HepG2 (cell line): ENCODE measurements around the gene RAP1GAP2. TPM values are rescaled to one million over a fixed set of nuclear protein-coding genes. Genes with fewer than 3 reads are reported as not detected.

Source experiments
- ATAC-seq: fragments of 200-7000 bp; cut with Tn5 transposase; 3 replicates; pipeline ENCODE4 v1.9.1; 2020; ENCODE audit warnings: mild to moderate bottlenecking, moderate library complexity
- BruUV-seq: library from RNA; stranded (reverse); fragments of 400-500 nt; replicated peaks from 2 replicates; lab custom pipeline; 2021; lab: Mats Ljungman, UMichigan
- CTCF ChIA-PET: fragments of 300-600 bp; formaldehyde crosslinking; extraction: SDS; loops from one replicate; lab custom pipeline; 2021; ENCODE audit warnings: low total read pairs, inconsistent platforms, low intra/inter-chr PET ratio; lab: Yijun Ruan, JAX
- POLR2A ChIA-PET: fragments of 350-600 bp; sonication (Branson Sonifier 250); formaldehyde crosslinking; loops from one replicate; lab custom pipeline; 2020; ENCODE audit warnings: antibody characterized with exemption, inconsistent platforms; lab: Yijun Ruan, JAX
- DNase-seq: peaks from one replicate; pipeline ENCODE4 v3.0.0-alpha.2; 2015; ENCODE audit warnings: low spot score
- FAIRE-seq: peaks from 3 replicates; lab custom pipeline; 2011; peaks lifted over from hg19 to GRCh38; lab: Jason Lieb, UNC
- H2AFZ ChIP-seq: one replicate; pipeline ENCODE4 v1.6.1; 2011; ENCODE audit warnings: low read length, inconsistent platforms
- H3K27ac ChIP-seq: fragments of 300-600 bp; 3 replicates; pipeline ENCODE4 v1.8.0; 2011; ENCODE audit warnings: mixed run types, mild to moderate bottlenecking, mixed read lengths, low read length, inconsistent platforms; ENCODE audit not compliant: insufficient read depth; ENCODE audit errors: extremely low read length
- H3K27me3 ChIP-seq, 2 experiments: fragments of 200-600 bp in 1 of 2; 2 replicates in 1 of 2; 3 replicates in 1 of 2; pipeline versions ENCODE4 v1.6.0 to v1.8.0; 2011; ENCODE audit warnings: low read length in 2 of 2, mild to moderate bottlenecking in 2 of 2, moderate library complexity in 2 of 2, inconsistent platforms in 1 of 2; ENCODE audit not compliant: insufficient read depth in 2 of 2, control insufficient read depth in 1 of 2
- H3K36me3 ChIP-seq, 2 experiments: fragments of 200-600 bp in 1 of 2; replicated peaks in 1 of 2; 2 replicates in 1 of 2; 3 replicates in 1 of 2; pipeline versions ENCODE4 v1.5.1 to v1.8.0; 2011; ENCODE audit warnings: low read length in 2 of 2, inconsistent platforms in 1 of 2; ENCODE audit not compliant: insufficient read depth in 2 of 2, control insufficient read depth in 1 of 2
- H3K4me1 ChIP-seq: 2 replicates; pipeline ENCODE4 v1.5.1; 2012; ENCODE audit warnings: low read length, inconsistent platforms; ENCODE audit not compliant: insufficient read depth
- H3K4me2 ChIP-seq: 2 replicates; pipeline ENCODE4 v1.6.0; 2011; ENCODE audit warnings: low read depth, low read length, inconsistent platforms
- H3K4me3 ChIP-seq, 3 experiments: fragments of 200-600 bp in 1 of 3; sonication (generic), shearing (Covaris generic) in 1 of 3; replicated peaks in 1 of 3; 2 replicates each; pipeline ENCODE4 v1.5.1; 2011 to 2016; ENCODE audit warnings: low read length in 3 of 3, inconsistent platforms in 2 of 3, low read depth in 2 of 3, mild to moderate bottlenecking in 2 of 3, control low read depth in 1 of 3, mixed read lengths in 1 of 3; ENCODE audit not compliant: insufficient read depth in 1 of 3
- H3K79me2 ChIP-seq: one replicate; pipeline ENCODE4 v1.6.1; 2011; ENCODE audit warnings: low read length, inconsistent platforms; ENCODE audit not compliant: insufficient read depth
- H3K9ac ChIP-seq: 2 replicates; pipeline ENCODE4 v1.6.0; 2011; ENCODE audit warnings: mild to moderate bottlenecking, low read depth, low read length, inconsistent platforms; ENCODE audit not compliant: insufficient read depth
- H3K9me3 ChIP-seq: 2 replicates; pipeline ENCODE4 v1.5.1; 2012; ENCODE audit warnings: mild to moderate bottlenecking, low read length
- H4K20me1 ChIP-seq: 2 replicates; pipeline ENCODE4 v1.6.0; 2011; ENCODE audit warnings: inconsistent platforms, mild to moderate bottlenecking, low read length, moderate library complexity; ENCODE audit not compliant: insufficient read depth
- AGO1 ChIP-seq: fragments of 200-400 bp; formaldehyde crosslinking; IDR thresholded peaks from 2 replicates; pipeline ENCODE4 v1.6.1; 2017; ENCODE audit warnings: mild to moderate bottlenecking, low read depth, low read length, moderate library complexity; ENCODE audit not compliant: poor library complexity, severe bottlenecking
- KDM2A ChIP-seq: sonication (generic); formaldehyde crosslinking; IDR thresholded peaks from 2 replicates; pipeline ENCODE4 v1.4.0; 2020; ENCODE audit warnings: low read depth, missing genetic modification reagents, borderline replicate concordance
- KDM5B ChIP-seq: sonication (generic); formaldehyde crosslinking; IDR thresholded peaks from 2 replicates; pipeline ENCODE4 v1.4.0; 2020; ENCODE audit warnings: missing genetic modification reagents, mild to moderate bottlenecking, borderline replicate concordance
- LCORL ChIP-seq, 2 experiments: fragments of 450-650 bp in 1 of 2; sonication (generic) in 1 of 2; formaldehyde crosslinking in 1 of 2; IDR thresholded peaks; 2 replicates each; pipeline versions ENCODE4 v1.5.0 to v1.6.1; 2017 to 2020; ENCODE audit warnings: antibody characterized with exemption in 1 of 2, missing genetic modification reagents in 1 of 2
- RARA ChIP-seq: IDR thresholded peaks from 2 replicates; pipeline ENCODE4 v1.6.1; 2016; ENCODE audit warnings: missing genetic modification reagents, missing compliant biosample characterization
- SETDB1 ChIP-seq: sonication (generic); formaldehyde crosslinking; IDR thresholded peaks from 2 replicates; pipeline ENCODE4 v1.5.1; 2020; ENCODE audit warnings: missing genetic modification reagents, mild to moderate bottlenecking, borderline replicate concordance
- ZNF674 ChIP-seq: sonication (generic); formaldehyde crosslinking; IDR thresholded peaks from 2 replicates; pipeline ENCODE4 v1.5.0; 2020; ENCODE audit warnings: low read depth, mild to moderate bottlenecking, missing genetic modification reagents
- WGBS: methylation state at CpG from one replicate; pipeline ENCODE4 v1.1.6; 2017; ENCODE audit warnings: low lambda C conversion rate; 5-methylcytosine and 5-hydroxymethylcytosine counted together
- in situ Hi-C: cut with HindIII; loops from 2 replicates; pipeline ENCODE4 v1.10.0; 2017; ENCODE audit warnings: low pct_unique_long_range_greater_than_20kb; ENCODE audit not compliant: extremely low pct_ligation_motif_present
- intact Hi-C: fragments of 100-400 bp; cut with micrococcal nuclease; formaldehyde crosslinking; loops from one replicate; pipeline ENCODE4 v1.10.0; 2022; ENCODE audit not compliant: unreplicated experiment
- polyA plus RNA-seq, 8 experiments: library from polyadenylated mRNA; depleted of rRNA in 3 of 8; stranded (reverse) in 7 of 8; unstranded in 1 of 8; fragments of >200 nt; fragmentation: Illumina TruSeq in 4 of 8; extraction: Trizol in 4 of 8; gene quantifications; 2 replicates each; pipeline versions ENCODE4 v1.2.1 to v1.2.3, GENCODE V29; 2011 to 2016; ENCODE audit warnings: low read depth in 4 of 8, missing spikeins in 1 of 8, mixed read lengths in 1 of 8; ENCODE audit not compliant: insufficient read depth in 1 of 8
- total RNA-seq, 5 experiments: library from RNA; depleted of rRNA; stranded (reverse); fragments of >200 nt; fragmentation: Illumina TruSeq; extraction: Trizol; gene quantifications; 2 replicates each; pipeline ENCODE4 v1.2.3, GENCODE V29; 2016; ENCODE audit warnings: low read depth in 1 of 5
- TF ChIP-seq, protein P1 (sequence below): sonication (generic); formaldehyde crosslinking; IDR thresholded peaks from 2 replicates; pipeline ENCODE4 v1.4.0; 2020; ENCODE audit warnings: missing genetic modification reagents, borderline replicate concordance
- TF ChIP-seq, protein P2 (sequence below): sonication (generic); formaldehyde crosslinking; IDR thresholded peaks from 2 replicates; pipeline ENCODE4 v1.4.0; 2020; ENCODE audit warnings: missing genetic modification reagents, borderline replicate concordance
- TF ChIP-seq, protein P3 (sequence below): sonication (generic); formaldehyde crosslinking; IDR thresholded peaks from 2 replicates; pipeline ENCODE4 v1.8.0; 2022; ENCODE audit warnings: mild to moderate bottlenecking, missing genetic modification reagents; ENCODE audit not compliant: insufficient replicate concordance
- TF ChIP-seq, protein P4 (sequence below): sonication (generic); formaldehyde crosslinking; IDR thresholded peaks from 2 replicates; pipeline ENCODE4 v1.5.1; 2020; ENCODE audit warnings: mild to moderate bottlenecking, missing genetic modification reagents, moderate library complexity

Gene RAP1GAP2
- total and polyA plus RNA-seq, 2 of the 13 experiments (the other 11 are each of a cell fraction or from before 2014, with no cell fraction given) = 10.9 to 12.0 TPM

DNA sequence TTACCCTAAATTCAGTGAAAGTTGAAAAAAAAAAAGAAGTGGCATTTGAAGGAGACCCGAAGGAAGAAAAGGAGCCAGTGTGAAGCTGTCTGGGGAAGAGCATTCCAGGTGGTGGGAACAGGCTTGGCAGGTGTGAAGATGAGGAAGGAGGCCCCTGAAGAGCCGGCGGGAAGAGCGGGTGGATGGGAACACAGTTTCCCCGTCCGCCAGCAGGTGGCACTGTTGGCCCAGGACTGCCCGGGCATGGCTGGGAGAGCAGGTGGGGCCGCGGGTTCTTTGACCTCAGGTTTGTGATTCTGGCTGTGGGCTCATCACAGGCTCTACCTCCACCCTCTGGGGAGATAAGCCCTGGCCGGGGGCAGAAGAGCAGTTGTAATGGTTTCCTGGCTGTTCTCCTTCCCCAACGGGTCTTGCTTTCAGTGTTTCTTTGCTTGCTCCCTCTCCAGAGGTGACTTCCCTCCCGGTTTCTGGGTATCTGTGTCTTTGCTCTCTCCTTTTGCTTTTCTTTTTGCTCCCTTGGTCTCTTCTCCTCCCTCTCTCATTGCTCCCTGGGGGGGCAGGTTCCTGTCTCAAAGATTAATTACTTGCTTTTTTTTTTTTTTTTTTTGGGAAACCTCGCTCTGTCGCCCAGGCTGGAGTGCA lies 32.3 kb downstream of the RAP1GAP2 start:
- no peaks in the 10 kb centered on the region for H3K79me2 ChIP-seq
- DNase-seq (peak; percentile 52), ATAC-seq (peak; percentile 91), FAIRE-seq (peak; percentile 37)
- ChIA-PET CTCF (interaction anchor here (1.1 to 1.9 kb wide), 5 partner anchors 20 to 185 kb away, joined by 3 to 15 read pairs (median 6); no protein-coding TSS in a partner anchor), POLR2A (no interaction called here)
- no peak overlapping the region for H3K9ac ChIP-seq
- peak overlapping the region; percentile 53; the same call in 1 of the 2 replicates for H3K4me2 ChIP-seq
- H3K4me1 ChIP-seq = peaks cover 18% of the 10 kb centered on the region
- no peaks in the 10 kb centered on the region for H3K9me3 ChIP-seq
- H3K4me3 ChIP-seq = no peak overlapping the region
- in situ Hi-C loops = loop anchor here (5.0 kb wide), 1 partner anchor 189 kb away; no protein-coding TSS in a partner anchor
- 25% methylated on average over 10 of the region's 14 CpGs for WGBS
- H2AFZ ChIP-seq = peak overlapping the region; percentile 42
- intact Hi-C loops = loop anchor here (1.0 kb wide), 2 partner anchors 102 to 185 kb away; no protein-coding TSS in a partner anchor
- no peaks in the 10 kb centered on the region for H4K20me1 ChIP-seq
- H3K27ac ChIP-seq = no peak overlapping the region
- no peaks in the 10 kb centered on the region; a peak in 1 of 5 replicates for H3K36me3 ChIP-seq
- BruUV-seq = no TSS peak
- H3K27me3 ChIP-seq = no peaks in the 10 kb centered on the region
- TF ChIP-seq, protein P1, sequence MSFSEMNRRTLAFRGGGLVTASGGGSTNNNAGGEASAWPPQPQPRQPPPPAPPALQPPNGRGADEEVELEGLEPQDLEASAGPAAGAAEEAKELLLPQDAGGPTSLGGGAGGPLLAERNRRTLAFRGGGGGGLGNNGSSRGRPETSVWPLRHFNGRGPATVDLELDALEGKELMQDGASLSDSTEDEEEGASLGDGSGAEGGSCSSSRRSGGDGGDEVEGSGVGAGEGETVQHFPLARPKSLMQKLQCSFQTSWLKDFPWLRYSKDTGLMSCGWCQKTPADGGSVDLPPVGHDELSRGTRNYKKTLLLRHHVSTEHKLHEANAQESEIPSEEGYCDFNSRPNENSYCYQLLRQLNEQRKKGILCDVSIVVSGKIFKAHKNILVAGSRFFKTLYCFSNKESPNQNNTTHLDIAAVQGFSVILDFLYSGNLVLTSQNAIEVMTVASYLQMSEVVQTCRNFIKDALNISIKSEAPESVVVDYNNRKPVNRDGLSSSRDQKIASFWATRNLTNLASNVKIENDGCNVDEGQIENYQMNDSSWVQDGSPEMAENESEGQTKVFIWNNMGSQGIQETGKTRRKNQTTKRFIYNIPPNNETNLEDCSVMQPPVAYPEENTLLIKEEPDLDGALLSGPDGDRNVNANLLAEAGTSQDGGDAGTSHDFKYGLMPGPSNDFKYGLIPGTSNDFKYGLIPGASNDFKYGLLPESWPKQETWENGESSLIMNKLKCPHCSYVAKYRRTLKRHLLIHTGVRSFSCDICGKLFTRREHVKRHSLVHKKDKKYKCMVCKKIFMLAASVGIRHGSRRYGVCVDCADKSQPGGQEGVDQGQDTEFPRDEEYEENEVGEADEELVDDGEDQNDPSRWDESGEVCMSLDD (CRISPR knock-in tag) = no peak
- TF ChIP-seq ZNF674 = no peak
- peak; percentile 22; the same call in 1 of the 2 replicates for TF ChIP-seq KDM5B
- TF ChIP-seq, protein P2, sequence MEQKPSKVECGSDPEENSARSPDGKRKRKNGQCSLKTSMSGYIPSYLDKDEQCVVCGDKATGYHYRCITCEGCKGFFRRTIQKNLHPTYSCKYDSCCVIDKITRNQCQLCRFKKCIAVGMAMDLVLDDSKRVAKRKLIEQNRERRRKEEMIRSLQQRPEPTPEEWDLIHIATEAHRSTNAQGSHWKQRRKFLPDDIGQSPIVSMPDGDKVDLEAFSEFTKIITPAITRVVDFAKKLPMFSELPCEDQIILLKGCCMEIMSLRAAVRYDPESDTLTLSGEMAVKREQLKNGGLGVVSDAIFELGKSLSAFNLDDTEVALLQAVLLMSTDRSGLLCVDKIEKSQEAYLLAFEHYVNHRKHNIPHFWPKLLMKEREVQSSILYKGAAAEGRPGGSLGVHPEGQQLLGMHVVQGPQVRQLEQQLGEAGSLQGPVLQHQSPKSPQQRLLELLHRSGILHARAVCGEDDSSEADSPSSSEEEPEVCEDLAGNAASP (CRISPR knock-in tag) = 0 out of 2 replicates have a peak, but pooled peaks have one; percentile 43
- no peak for TF ChIP-seq SETDB1 (CRISPR knock-in tag)
- peak; percentile 52; the same call in 1 of the 2 replicates for TF ChIP-seq KDM2A (CRISPR knock-in tag)
- no peak for TF ChIP-seq LCORL (IDR thresholded peaks at IDR 0.05)
- TF ChIP-seq LCORL (CRISPR knock-in tag; IDR thresholded peaks at IDR 0.05) = peak; percentile 42; the same call in 1 of the 2 replicates
- 0 out of 2 replicates have a peak, but pooled peaks have one; percentile 13 for TF ChIP-seq RARA (CRISPR knock-in tag)
- TF ChIP-seq, protein P3, sequence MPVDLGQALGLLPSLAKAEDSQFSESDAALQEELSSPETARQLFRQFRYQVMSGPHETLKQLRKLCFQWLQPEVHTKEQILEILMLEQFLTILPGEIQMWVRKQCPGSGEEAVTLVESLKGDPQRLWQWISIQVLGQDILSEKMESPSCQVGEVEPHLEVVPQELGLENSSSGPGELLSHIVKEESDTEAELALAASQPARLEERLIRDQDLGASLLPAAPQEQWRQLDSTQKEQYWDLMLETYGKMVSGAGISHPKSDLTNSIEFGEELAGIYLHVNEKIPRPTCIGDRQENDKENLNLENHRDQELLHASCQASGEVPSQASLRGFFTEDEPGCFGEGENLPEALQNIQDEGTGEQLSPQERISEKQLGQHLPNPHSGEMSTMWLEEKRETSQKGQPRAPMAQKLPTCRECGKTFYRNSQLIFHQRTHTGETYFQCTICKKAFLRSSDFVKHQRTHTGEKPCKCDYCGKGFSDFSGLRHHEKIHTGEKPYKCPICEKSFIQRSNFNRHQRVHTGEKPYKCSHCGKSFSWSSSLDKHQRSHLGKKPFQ (CRISPR knock-in tag) = peak; percentile 72
- TF ChIP-seq, protein P4, sequence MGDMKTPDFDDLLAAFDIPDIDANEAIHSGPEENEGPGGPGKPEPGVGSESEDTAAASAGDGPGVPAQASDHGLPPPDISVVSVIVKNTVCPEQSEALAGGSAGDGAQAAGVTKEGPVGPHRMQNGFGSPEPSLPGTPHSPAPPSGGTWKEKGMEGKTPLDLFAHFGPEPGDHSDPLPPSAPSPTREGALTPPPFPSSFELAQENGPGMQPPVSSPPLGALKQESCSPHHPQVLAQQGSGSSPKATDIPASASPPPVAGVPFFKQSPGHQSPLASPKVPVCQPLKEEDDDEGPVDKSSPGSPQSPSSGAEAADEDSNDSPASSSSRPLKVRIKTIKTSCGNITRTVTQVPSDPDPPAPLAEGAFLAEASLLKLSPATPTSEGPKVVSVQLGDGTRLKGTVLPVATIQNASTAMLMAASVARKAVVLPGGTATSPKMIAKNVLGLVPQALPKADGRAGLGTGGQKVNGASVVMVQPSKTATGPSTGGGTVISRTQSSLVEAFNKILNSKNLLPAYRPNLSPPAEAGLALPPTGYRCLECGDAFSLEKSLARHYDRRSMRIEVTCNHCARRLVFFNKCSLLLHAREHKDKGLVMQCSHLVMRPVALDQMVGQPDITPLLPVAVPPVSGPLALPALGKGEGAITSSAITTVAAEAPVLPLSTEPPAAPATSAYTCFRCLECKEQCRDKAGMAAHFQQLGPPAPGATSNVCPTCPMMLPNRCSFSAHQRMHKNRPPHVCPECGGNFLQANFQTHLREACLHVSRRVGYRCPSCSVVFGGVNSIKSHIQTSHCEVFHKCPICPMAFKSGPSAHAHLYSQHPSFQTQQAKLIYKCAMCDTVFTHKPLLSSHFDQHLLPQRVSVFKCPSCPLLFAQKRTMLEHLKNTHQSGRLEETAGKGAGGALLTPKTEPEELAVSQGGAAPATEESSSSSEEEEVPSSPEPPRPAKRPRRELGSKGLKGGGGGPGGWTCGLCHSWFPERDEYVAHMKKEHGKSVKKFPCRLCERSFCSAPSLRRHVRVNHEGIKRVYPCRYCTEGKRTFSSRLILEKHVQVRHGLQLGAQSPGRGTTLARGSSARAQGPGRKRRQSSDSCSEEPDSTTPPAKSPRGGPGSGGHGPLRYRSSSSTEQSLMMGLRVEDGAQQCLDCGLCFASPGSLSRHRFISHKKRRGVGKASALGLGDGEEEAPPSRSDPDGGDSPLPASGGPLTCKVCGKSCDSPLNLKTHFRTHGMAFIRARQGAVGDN (CRISPR knock-in tag) = peak; percentile 42; the same call in 1 of the 2 replicates
- peak; percentile 31 for TF ChIP-seq AGO1
